H1 (cell line): ENCODE results near the gene ACYP2. TPM values are rescaled to one million over a fixed set of nuclear protein-coding genes. Genes with fewer than 3 reads are reported as not detected.

ENCODE experiments used
- CTCF ChIA-PET: fragments of 300-600 bp; sonication (Branson Sonifier 250); formaldehyde crosslinking; loops from one replicate; lab custom pipeline; 2021; ENCODE audit not compliant: partially characterized antibody; lab: Charles Lee
- POLR2A ChIA-PET: fragments of 300-600 bp; sonication (Branson Sonifier 250); formaldehyde crosslinking; loops from one replicate; lab custom pipeline; 2021; ENCODE audit warnings: inconsistent platforms; ENCODE audit not compliant: partially characterized antibody; lab: Charles Lee
- DNase-seq, 2 experiments: peaks; one replicate each; pipeline versions ENCODE4 v3.0.0 to v3.0.0-alpha.2; 2010 to 2022; ENCODE audit warnings: low spot score in 2 of 2, low read depth in 1 of 2, mixed read lengths in 1 of 2
- FAIRE-seq: peaks from 2 replicates; lab custom pipeline; 2011; peaks lifted over from hg19 to GRCh38; lab: Jason Lieb, UNC
- H2AFZ ChIP-seq: 2 replicates; pipeline ENCODE4 v1.8.1; 2012; ENCODE audit warnings: low read length, inconsistent platforms
- H2AK5ac ChIP-seq: 2 replicates; pipeline ENCODE4 v1.6.1; 2013; ENCODE audit warnings: low read depth, low read length
- H2BK120ac ChIP-seq: replicated peaks from 2 replicates; pipeline ENCODE3; 2013; ENCODE audit warnings: low read depth, low read length, inconsistent platforms
- H2BK12ac ChIP-seq: 2 replicates; pipeline ENCODE4 v1.6.1; 2013; ENCODE audit warnings: low read depth, low read length
- H2BK15ac ChIP-seq: 2 replicates; pipeline ENCODE4 v1.6.1; 2013; ENCODE audit warnings: low read length
- H2BK20ac ChIP-seq: 2 replicates; pipeline ENCODE4 v1.6.1; 2013; ENCODE audit warnings: low read length
- H2BK5ac ChIP-seq: 2 replicates; pipeline ENCODE4 v1.6.1; 2013; ENCODE audit warnings: low read depth, low read length
- H3K14ac ChIP-seq: 2 replicates; pipeline ENCODE4 v1.6.1; 2013; ENCODE audit warnings: inconsistent platforms; ENCODE audit not compliant: insufficient read length
- H3K18ac ChIP-seq: 2 replicates; pipeline ENCODE4 v1.6.1; 2013; ENCODE audit warnings: low read length; ENCODE audit errors: extremely low read depth
- H3K23ac ChIP-seq: 2 replicates; pipeline ENCODE4 v1.6.1; 2013; ENCODE audit warnings: inconsistent platforms; ENCODE audit not compliant: insufficient read length
- H3K23me2 ChIP-seq: 2 replicates; pipeline ENCODE4 v1.6.1; 2013; ENCODE audit warnings: low read depth, low read length
- H3K27ac ChIP-seq: 2 replicates; pipeline ENCODE4 v1.6.1; 2011; ENCODE audit warnings: low read depth, low read length, inconsistent platforms
- H3K27me3 ChIP-seq, 4 experiments: replicated peaks in 1 of 4; 1 replicate in 1 of 4; 2 replicates in 3 of 4; pipeline versions ENCODE4 v1.6.1 to v1.8.1; 2011 to 2013; ENCODE audit warnings: low read length in 3 of 4, mild to moderate bottlenecking in 3 of 4, inconsistent platforms in 2 of 4, mixed read lengths in 2 of 4, moderate library complexity in 1 of 4; ENCODE audit not compliant: control insufficient read depth in 3 of 4, insufficient read depth in 3 of 4; ENCODE audit errors: extremely low read depth in 1 of 4
- H3K36me3 ChIP-seq, 4 experiments: 2 replicates each; pipeline versions ENCODE4 v1.6.1 to v1.8.1; 2011 to 2013; ENCODE audit warnings: mild to moderate bottlenecking in 4 of 4, low read length in 3 of 4, moderate library complexity in 2 of 4, control low read depth in 1 of 4, inconsistent platforms in 1 of 4; ENCODE audit not compliant: insufficient read depth in 4 of 4, control insufficient read depth in 2 of 4
- H3K4ac ChIP-seq: replicated peaks from 2 replicates; pipeline ENCODE3; 2013; ENCODE audit warnings: low read length, low read depth, mixed read lengths, inconsistent platforms; ENCODE audit not compliant: insufficient read length
- H3K4me1 ChIP-seq, 4 experiments: replicated peaks in 1 of 4; 1 replicate in 1 of 4; 2 replicates in 3 of 4; pipeline versions ENCODE4 v1.6.1 to v1.8.1; 2011 to 2013; ENCODE audit warnings: low read length in 3 of 4, inconsistent platforms in 2 of 4, mixed read lengths in 1 of 4; ENCODE audit not compliant: insufficient read depth in 4 of 4, control insufficient read depth in 3 of 4
- H3K4me2 ChIP-seq, 2 experiments: 2 replicates each; pipeline versions ENCODE4 v1.6.1 to v1.8.1; 2011 to 2013; ENCODE audit warnings: low read depth in 2 of 2, low read length in 2 of 2, control low read depth in 1 of 2, inconsistent platforms in 1 of 2, mild to moderate bottlenecking in 1 of 2; ENCODE audit not compliant: insufficient read depth in 1 of 2
- H3K4me3 ChIP-seq, 4 experiments: fragments of 200-600, 300-600 bp in 1 of 4; sonication (generic), shearing (Covaris generic), sonication (Bioruptor Twin) in 1 of 4; 2 replicates each; pipeline versions ENCODE4 v1.5.1 to v1.8.1; 2011 to 2016; ENCODE audit warnings: low read length in 4 of 4, low read depth in 3 of 4, control low read depth in 2 of 4, inconsistent platforms in 2 of 4, mild to moderate bottlenecking in 2 of 4, mixed read lengths in 1 of 4, moderate library complexity in 1 of 4; ENCODE audit not compliant: insufficient read depth in 2 of 4; ENCODE audit errors: extremely low read depth in 1 of 4
- H3K56ac ChIP-seq: replicated peaks from 2 replicates; pipeline ENCODE3; 2013; ENCODE audit warnings: low read depth, mild to moderate bottlenecking, mixed read lengths, low read length, inconsistent platforms; ENCODE audit not compliant: insufficient read length
- H3K79me1 ChIP-seq: 2 replicates; pipeline ENCODE4 v1.6.1; 2013; ENCODE audit warnings: low read depth, low read length, control low read depth
- H3K79me2 ChIP-seq, 2 experiments: 2 replicates each; pipeline versions ENCODE4 v1.6.1 to v1.8.1; 2012 to 2013; ENCODE audit warnings: low read length in 2 of 2, mild to moderate bottlenecking in 2 of 2, inconsistent platforms in 1 of 2; ENCODE audit not compliant: insufficient read depth in 2 of 2, control insufficient read depth in 1 of 2
- H3K9ac ChIP-seq, 4 experiments: replicated peaks in 1 of 4; 1 replicate in 1 of 4; 2 replicates in 3 of 4; pipeline versions ENCODE4 v1.6.1 to v1.8.1; 2011 to 2013; ENCODE audit warnings: low read depth in 3 of 4, low read length in 3 of 4, control low read depth in 2 of 4, mild to moderate bottlenecking in 2 of 4, moderate library complexity in 2 of 4, inconsistent platforms in 1 of 4; ENCODE audit errors: extremely low read depth in 1 of 4
- H3K9me3 ChIP-seq, 2 experiments: 2 replicates each; pipeline versions ENCODE4 v1.6.1 to v1.8.1; 2012 to 2013; ENCODE audit warnings: mild to moderate bottlenecking in 2 of 2, moderate library complexity in 2 of 2, control low read depth in 1 of 2, inconsistent platforms in 1 of 2, low read depth in 1 of 2, low read length in 1 of 2, mixed read lengths in 1 of 2; ENCODE audit not compliant: insufficient read depth in 2 of 2
- H4K20me1 ChIP-seq, 2 experiments: replicated peaks in 1 of 2; 2 replicates each; pipeline versions ENCODE3 to v1.8.1; 2011 to 2013; ENCODE audit warnings: inconsistent platforms in 2 of 2, low read length in 2 of 2, mild to moderate bottlenecking in 1 of 2; ENCODE audit not compliant: insufficient read depth in 2 of 2, control insufficient read depth in 1 of 2
- H4K5ac ChIP-seq: 2 replicates; pipeline ENCODE4 v1.6.1; 2013; ENCODE audit warnings: low read length, low read depth, mixed read lengths, inconsistent platforms; ENCODE audit not compliant: insufficient read length
- H4K8ac ChIP-seq: 2 replicates; pipeline ENCODE4 v1.8.0; 2013; ENCODE audit warnings: mild to moderate bottlenecking, moderate library complexity, low read length, inconsistent platforms; ENCODE audit not compliant: insufficient read depth; ENCODE audit errors: extremely low read depth
- H4K91ac ChIP-seq: replicated peaks from 2 replicates; pipeline ENCODE3; 2013; ENCODE audit warnings: low read length, mixed read lengths, inconsistent platforms; ENCODE audit not compliant: insufficient read length
- E2F6 ChIP-seq: IDR thresholded peaks from 2 replicates; pipeline ENCODE4 v1.6.1; 2012; ENCODE audit warnings: inconsistent platforms
- EP300 ChIP-seq, 2 experiments: IDR thresholded peaks; 1 replicate in 1 of 2; 2 replicates in 1 of 2; pipeline ENCODE4 v1.6.1; 2011 to 2012; ENCODE audit warnings: low read depth in 2 of 2, low read length in 2 of 2, mild to moderate bottlenecking in 2 of 2, borderline replicate concordance in 1 of 2, inconsistent platforms in 1 of 2, moderate library complexity in 1 of 2
- EZH2 ChIP-seq: fragments of 200-600 bp; sonication (generic); IDR thresholded peaks from 2 replicates; pipeline ENCODE4 v1.7.1; 2012; ENCODE audit warnings: low read depth, mild to moderate bottlenecking, moderate library complexity, low read length, inconsistent platforms; ENCODE audit not compliant: severe bottlenecking
- KDM1A ChIP-seq: fragments of 200-600, 300-600 bp; sonication (generic); IDR thresholded peaks from 2 replicates; pipeline ENCODE4 v1.7.1; 2016; ENCODE audit warnings: mild to moderate bottlenecking, low read length, borderline replicate concordance
- PHF8 ChIP-seq: fragments of 200-600 bp; sonication (generic); conservative IDR thresholded peaks from 2 replicates; pipeline ENCODE4 v1.7.1; 2012; ENCODE audit warnings: low read depth, mild to moderate bottlenecking, inconsistent platforms, low read length, moderate library complexity
- TEAD4 ChIP-seq: IDR thresholded peaks from 2 replicates; pipeline ENCODE4 v1.6.1; 2012; ENCODE audit warnings: low read depth, low read length, inconsistent platforms, mixed read lengths
- WGBS, 2 experiments: shearing (Covaris generic) in 1 of 2; methylation state at CpG; one replicate each; pipeline versions ENCODE4 v1.1.6 to v1.1.7; 2013 to 2015; ENCODE audit warnings: low lambda C conversion rate in 2 of 2, mixed read lengths in 2 of 2, inconsistent platforms in 1 of 2, low coverage in 1 of 2, missing lambda C conversion rate in 1 of 2; ENCODE audit not compliant: insufficient replicate concordance in 2 of 2, insufficient coverage in 1 of 2, insufficient read length in 1 of 2; ENCODE audit errors: extremely low coverage in 1 of 2, missing lambda C conversion rate in 1 of 2; 5-methylcytosine and 5-hydroxymethylcytosine counted together
- polyA plus RNA-seq, 7 experiments: library from polyadenylated mRNA; depleted of rRNA in 3 of 7; stranded (reverse) in 5 of 7; unstranded in 2 of 7; fragments of >200 nt in 5 of 7; fragments of 200-250 nt in 2 of 7; gene quantifications; 1 replicate in 5 of 7; 2 replicates in 1 of 7; 4 replicates in 1 of 7; pipeline versions ENCODE4 v1.2.1 to v1.2.3, GENCODE V29; 2011 to 2013; ENCODE audit warnings: missing spikeins in 2 of 7, mixed read lengths in 2 of 7
- total RNA-seq: library from RNA; stranded (reverse); fragmentation: NEBNext Ultra II Directional; extraction: Animal tissue kit (Norgen Biotek cat#: 25700); gene quantifications from 2 replicates; pipeline ENCODE4 v1.2.1, GENCODE V29; 2021

ACYP2 gene
- total and polyA plus RNA-seq, 2 of the 8 experiments (the other 6 are each of a cell fraction or from before 2014, with no cell fraction given): 3.4 to 4.4 TPM

- POLR2A ChIA-PET: no interaction called here
- CTCF ChIA-PET: no interaction called here
- H2BK15ac ChIP-seq: no peak overlapping the region
- H3K9ac ChIP-seq: no peak overlapping the region
- H3K79me2 ChIP-seq: no peaks in the 10 kb centered on the region
- no peak overlapping the region for H2BK5ac ChIP-seq
- H2BK12ac ChIP-seq: no peak overlapping the region
- H3K56ac ChIP-seq: no peak overlapping the region
- H3K9me3 ChIP-seq: no peaks in the 10 kb centered on the region
- H4K5ac ChIP-seq: no peak overlapping the region
- H4K8ac ChIP-seq: no peak overlapping the region
- WGBS, 2 experiments: 78% methylated on average over 2 of the region's 2 CpGs; no CpG with 5 or more reads in 1 of the 2 experiments
- H3K14ac ChIP-seq: no peak overlapping the region
- no peaks in the 10 kb centered on the region for H3K79me1 ChIP-seq
- H4K91ac ChIP-seq: no peak overlapping the region
- DNase-seq: no peak
- no peaks in the 10 kb centered on the region for H3K23me2 ChIP-seq
- H2BK120ac ChIP-seq: no peak overlapping the region
- H3K27ac ChIP-seq: no peak overlapping the region
- no peak overlapping the region for H3K23ac ChIP-seq
- no peaks in the 10 kb centered on the region for H3K36me3 ChIP-seq
- no peak overlapping the region for H3K4me3 ChIP-seq
- no peak overlapping the region for H3K4ac ChIP-seq
- FAIRE-seq: no peak
- H3K4me1 ChIP-seq: peaks cover 0 to 3% (median 0%) of the 10 kb centered on the region in 4 experiments; a peak in 1 of 7 replicates
- no peak overlapping the region for H3K4me2 ChIP-seq
- H2AFZ ChIP-seq: no peak overlapping the region
- H2AK5ac ChIP-seq: no peak overlapping the region
- no peak overlapping the region for H2BK20ac ChIP-seq
- H3K18ac ChIP-seq: no peak overlapping the region
- no peaks in the 10 kb centered on the region for H3K27me3 ChIP-seq
- peaks cover 0 to 1% of the 10 kb centered on the region in 2 experiments for H4K20me1 ChIP-seq
- no peak for TF ChIP-seq TEAD4
- no peak for TF ChIP-seq PHF8
- TF ChIP-seq E2F6: no peak
- no peak for TF ChIP-seq KDM1A
- no peak for TF ChIP-seq EP300 (IDR thresholded peaks at IDR 0.05; ENCODE audit: borderline replicate concordance in 1 of 2, low read depth in 2 of 2, low read length in 2 of 2)
- no peak for TF ChIP-seq EZH2
These were observed 29.3 kb upstream of the ACYP2 start for GRCh38 chr2:54086157-54086556.
